CD4-positive, alpha-beta T cell treated with Interleukin-10 for 1 hour (primary cell): ENCODE data around the gene ABCA4.
A peak's percentile ranks its signal among the peaks of the same experiment; 100 is the strongest.

Experiments
- DNase-seq: peaks from one replicate; pipeline ENCODE4 v3.0.0-alpha.2; 2020

ABCA4 gene

DNA sequence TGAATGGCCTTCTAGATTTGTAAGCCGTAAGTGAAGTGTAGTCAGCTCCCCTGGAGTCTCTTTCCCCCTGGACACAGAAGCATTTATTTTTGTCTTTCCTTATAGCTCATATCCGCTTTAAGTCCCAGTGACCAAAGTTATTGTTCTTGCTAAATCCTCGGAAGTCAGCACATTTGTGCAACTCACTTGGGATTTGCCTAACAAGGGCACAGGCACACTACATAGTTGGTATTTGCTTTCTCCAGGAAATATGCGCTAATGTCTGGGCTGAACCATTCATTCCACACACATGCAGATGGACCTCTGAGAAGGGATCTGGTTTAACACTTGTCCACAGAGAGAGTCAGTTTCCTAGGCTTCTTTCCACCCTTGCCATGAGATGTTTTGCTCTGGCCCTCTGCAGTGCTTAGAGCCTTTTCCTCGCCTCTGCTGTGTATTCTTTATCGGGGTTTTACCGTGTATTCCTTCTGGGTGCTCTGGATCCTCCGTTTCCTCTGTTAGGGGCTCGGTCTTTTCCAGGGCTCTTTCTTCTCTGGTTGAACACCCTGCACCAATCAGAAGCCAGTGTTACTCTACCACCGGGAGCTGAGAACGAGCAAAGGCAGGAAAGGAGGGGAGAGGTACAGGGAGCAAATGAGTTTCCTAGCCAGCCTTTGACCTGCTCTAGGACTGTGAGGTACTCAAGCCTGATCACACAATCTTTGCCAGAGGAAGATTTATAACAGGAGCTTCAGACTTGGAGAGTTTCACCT is 72.4 kb downstream of the ABCA4 start:
- no peak for DNase-seq

- DNase-seq: no peak
Measured at GRCh38 chr1:94047949-94048348, 73.0 kb downstream of the ABCA4 start.

DNA sequence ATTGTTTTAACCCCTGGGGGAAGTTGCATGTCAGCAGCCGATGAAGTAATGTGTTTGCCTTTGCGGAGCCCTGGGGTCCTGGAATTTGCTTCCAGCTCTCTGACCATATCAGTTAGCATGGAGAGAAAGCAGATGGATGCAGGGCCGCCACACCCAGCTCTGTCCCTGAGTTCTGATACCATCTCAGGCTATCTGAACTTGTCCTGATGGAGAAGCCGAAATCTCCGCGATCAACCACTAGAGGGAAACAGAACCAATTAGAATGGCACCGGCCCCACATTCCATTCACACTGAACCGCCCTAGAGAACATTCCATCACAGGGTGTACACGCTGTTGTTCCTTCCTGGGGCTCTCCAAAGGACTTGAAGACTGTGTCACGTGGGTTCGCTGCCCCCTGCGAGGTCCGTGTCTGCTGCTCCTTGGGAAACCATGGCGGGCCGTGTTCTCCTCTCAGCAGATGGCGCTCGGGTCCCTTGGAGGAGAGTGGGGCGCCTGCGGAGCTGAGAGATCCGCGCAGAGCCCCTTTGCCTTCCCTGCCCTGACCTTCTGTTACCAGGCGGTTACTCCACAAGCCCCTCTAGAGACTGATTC is 75.4 kb downstream of the ABCA4 start:
- peak; percentile 13 for DNase-seq

DNA sequence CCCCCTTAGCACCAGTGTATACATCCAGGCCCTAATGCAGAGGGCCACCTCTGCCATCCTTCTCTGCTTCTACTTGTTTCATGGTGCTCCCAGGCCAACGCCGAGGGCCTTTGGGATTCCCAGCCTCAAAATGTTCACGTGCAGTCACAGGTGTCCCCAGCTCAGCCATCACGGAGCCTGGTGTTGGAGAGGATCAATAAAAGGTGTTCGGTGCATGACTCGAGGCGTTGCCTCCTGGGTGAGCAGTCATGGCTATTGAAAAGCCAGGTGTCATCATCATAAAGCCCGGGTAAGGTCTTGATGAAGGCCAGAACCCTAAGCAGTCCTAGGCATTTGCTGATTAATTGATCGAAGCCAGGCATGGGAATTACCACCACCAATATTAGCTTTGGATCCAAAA is 76.1 kb downstream of the ABCA4 start:
- DNase-seq: no peak

GRCh38 chr1:94044290-94044790 is 76.6 kb downstream of the ABCA4 start:
- DNase-seq: no peak

DNA sequence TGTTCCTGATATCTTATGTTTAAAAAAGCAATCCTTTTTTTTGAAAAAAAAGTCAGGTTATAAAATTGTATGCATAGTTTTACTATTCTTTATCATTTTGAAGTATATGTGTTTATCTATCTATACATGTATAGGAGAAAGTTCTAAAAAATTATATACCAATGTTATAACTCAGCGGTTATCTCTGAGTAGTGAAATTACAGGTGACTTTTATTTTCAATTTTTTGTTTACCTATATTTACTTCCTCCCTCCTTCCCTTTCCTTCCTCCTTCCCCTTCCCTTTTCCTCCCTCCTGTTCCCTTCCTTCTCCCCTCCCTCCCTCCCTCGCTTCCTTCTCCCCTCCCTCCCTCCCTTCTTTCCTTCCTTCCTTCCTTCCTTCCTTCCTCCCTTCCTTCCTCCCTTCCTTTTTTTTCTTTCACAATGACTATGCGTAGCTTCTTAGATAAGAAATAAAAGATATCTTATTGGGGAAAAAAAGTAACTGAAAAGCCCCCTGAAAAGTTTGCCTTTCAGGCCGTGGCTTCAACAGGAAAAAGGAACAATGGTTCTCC is 77.1 kb downstream of the ABCA4 start:
- DNase-seq: no peak

- DNase-seq: no peak
Measured at GRCh38 chr1:94042388-94042787, 78.6 kb downstream of the ABCA4 start.

DNA sequence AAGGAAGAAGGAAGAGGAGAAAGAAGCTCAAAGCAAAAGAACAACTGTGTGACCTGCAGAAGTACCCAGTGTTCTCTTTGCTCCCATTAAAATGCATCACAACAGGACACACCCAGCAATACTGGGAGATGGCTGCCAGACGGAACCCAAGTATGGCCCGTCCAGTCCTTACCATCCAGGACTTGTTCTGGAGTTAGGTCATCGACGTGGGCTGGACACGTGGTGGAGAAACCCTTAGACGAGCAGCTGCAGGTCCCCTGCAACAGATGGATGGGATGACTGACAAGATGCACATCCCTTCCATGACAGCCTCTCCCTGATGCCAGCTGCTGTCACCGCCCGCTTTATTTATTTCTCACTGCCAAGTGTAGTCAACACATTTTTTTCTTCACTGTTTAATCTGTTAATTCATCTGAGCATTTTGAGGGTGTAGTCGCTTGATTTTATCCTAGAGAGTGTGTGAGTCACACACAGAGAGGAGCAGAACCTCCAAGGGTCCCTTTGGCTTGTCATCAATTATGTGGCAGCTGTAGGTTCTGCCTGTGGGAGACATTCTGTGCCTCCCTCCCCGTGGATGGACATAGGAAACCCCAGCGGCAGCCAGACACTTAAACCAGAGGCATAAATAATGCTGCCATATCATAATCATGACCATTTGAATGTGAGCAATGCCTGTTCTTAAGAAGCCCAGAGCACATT is 80.9 kb downstream of the ABCA4 start:
- DNase-seq: no peak

DNA sequence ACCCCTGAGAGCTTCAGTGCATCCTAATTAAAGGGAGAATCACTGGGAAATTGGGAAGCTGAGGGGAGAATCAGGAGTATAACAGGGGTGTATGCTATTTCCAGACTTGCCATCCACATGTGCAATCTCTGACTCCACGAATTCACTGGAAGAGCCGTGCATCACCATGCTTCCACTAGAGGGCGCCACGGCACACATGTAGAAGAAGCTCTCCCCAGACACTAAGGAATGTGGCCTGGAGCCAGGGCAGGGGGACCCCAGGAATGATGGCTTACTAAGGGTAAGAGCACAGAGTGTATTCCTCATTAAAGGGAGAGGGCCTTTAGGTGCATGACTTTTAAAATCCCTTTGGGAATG is 81.5 kb downstream of the ABCA4 start:
- DNase-seq: peak; percentile 39

DNA sequence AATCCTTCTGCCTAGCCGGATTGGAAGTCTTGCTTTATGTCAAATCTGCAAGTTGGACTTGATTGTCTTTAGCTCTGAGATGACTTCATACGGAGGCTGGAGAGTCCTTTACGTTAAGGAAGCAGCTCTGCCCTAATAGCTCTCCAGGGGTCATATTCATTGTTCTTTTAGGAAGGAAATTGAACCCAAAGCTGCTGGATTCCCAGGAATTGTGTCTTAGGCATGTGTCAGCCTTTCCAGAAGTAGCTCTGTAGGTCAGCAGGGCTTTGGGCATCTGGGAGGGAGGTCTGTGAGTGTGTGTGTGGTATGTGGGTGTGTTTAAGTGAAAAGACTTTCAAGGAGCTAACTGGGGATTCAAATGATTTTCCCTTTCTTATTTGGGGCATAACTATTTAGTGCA is 82.4 kb downstream of the ABCA4 start:
- DNase-seq: no peak

DNA sequence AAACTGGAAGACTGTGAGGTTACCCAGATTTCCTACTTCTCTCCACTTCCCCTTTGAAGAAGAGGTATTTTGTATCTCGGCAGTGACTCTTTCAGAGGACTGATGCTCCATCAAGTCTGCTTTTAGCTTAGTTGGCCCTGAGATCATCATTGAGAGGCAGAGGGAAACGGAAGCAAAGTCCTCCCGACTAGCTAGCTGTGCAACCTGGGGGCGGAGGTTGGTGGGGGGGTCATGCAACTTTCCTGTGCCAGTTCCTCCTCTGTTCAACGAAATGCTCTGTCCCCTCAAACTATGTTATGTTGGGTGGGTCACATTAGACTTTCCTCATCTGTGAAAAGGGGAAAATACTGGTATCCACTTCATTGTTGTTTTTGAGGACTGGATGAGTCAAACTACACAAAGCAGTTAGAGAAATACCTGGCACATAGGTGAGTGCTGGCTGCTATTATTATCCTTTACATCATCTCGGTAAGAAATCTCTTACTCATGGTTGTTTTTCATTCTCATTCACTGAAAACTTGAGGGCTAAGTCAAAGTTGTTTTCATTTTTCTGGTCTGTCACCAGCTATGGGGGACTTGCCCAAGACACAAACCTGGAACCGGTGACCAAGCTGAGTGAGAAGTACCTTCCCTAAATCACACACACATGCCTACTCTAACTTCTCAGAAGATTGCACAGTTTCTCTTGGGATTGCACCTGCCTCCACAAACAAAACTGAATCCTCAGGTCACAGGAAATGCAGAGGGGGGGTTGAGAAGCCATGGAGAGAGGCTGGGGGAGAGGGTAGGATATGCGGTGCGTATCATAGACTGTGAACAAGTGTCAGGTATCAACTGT is 83.3 kb downstream of the ABCA4 start:
- DNase-seq: no peak

GRCh38 chr1:94036730-94037129 is 84.2 kb downstream of the ABCA4 start:
- DNase-seq: no peak

- DNase-seq: no peak
Measured at GRCh38 chr1:94033849-94034248, 87.1 kb downstream of the ABCA4 start.

DNA sequence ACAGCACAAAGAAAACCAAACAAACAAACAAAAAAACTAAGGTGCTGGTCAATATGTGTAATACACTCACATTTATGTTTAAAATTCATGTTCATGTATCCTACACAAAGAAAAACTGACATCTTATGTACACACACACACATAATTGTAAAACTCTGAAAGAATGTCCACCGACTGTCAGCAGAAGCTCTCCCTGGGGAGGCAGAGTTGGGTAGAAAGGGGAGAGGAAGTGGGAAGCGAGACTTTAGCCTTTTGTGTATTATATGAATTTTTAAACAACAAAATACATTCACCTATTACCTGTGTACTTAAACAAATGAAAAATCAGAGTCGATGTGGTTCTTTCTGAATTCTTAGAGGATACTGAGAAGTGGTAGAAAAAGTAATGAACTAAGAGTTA is 88.3 kb downstream of the ABCA4 start:
- no peak for DNase-seq

DNA sequence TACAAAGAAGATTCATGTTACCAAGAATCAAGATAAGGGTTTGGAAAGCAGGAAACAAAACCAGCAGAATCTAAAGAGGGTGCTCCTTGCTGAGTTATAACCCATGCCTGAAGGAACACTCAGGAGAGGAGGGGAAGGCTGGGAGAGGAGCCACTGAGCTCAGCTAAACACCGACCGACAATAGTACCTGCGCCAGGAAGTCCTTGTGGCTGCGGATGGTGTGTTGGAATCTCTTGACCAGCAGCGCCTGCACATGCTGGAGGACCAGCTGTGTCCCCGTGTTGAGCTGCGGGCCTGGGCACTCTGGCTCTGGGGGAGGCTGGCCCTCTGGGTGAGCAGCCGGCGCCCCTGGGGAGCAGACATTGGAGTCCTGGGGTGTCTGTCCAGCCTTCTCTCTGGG is 89.4 kb downstream of the ABCA4 start:
- no peak for DNase-seq

DNA sequence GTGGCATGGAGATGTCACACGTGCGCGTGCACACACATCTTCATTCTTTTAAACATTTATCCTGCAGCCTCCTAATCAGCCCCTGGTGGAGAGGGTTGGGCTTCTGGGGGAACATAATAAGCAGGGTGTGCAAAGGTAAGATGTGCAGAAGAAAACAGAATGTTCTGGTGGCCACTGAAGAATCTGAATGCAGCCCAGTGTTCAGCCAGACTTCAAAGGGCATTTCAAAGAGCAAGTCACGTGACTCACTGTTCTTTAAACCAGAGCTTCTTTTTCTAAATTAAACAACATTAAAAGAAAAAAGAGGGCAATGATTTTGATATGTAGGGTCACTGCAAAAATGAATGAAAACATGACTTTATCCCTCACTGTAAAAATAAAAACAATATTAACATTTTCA is 89.8 kb downstream of the ABCA4 start:
- DNase-seq: no peak

DNA sequence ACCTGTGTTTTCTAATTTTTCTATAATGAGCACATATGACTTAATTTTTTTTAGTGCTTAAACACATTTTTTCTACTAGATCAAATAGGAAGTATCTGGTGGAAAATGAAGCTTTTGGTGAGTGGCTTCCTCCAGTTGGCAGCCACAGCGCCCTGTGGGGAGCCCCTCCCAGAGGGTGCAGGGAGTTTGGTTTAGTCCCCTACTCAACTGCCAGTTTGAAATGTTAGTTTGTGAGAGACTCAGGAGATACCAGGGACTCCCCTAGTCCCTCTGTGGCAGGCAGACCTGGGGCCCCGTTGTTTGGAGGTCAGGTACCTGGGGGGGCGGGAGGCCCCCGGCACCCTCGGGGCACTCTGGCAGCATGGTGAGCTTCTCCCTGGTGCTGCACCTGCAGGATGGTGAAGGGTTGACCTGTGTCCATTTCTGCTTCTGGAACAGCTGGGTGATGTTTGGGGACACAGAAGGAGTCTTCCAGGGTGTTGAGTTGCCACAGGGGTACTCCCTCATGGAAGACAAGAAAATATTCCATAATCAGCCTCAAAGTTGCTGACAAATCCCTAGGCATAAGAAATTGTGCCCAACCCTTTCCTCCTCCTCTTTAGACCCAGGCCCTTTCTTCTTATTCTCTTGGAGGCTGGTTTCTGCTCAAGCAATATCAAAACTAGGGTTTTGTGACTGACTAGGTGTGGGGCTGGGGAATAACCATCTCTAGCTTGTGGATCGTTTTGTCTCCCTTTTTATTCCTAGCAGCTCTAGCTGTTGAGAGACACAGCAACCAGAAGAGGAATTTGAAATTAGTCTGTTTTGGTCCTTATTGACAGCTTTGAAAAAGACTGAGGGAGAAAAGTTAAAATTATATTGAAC is 91.6 kb downstream of the ABCA4 start:
- DNase-seq: no peak

GRCh38 chr1:94027721-94028515 is 93.0 kb downstream of the ABCA4 start:
- no peak for DNase-seq

GRCh38 chr1:94026619-94027380 is 94.1 kb downstream of the ABCA4 start:
- no peak for DNase-seq
